Sigmoid colon (tissue), 4 donors: ENCODE data around the gene TGFBI.

ENCODE experiments used
- CTCF ChIP-seq, 4 experiments: fragments of 450-650 bp in 3 of 4; fragments of 200-600 bp in 1 of 4; IDR thresholded peaks; one replicate each; pipeline ENCODE4 v1.5.1; 2016 to 2019; ENCODE audit warnings: antibody characterized with exemption in 4 of 4, mild to moderate bottlenecking in 3 of 4, moderate library complexity in 2 of 4
- EP300 ChIP-seq, 4 donors: sonication (generic); formaldehyde crosslinking; IDR thresholded peaks; one replicate each; pipeline ENCODE4 v1.6.1; 2017; ENCODE audit warnings: antibody characterized with exemption in 4 of 4
- POLR2A ChIP-seq, 2 donors: fragments of 450-650 bp; IDR thresholded peaks; one replicate each; pipeline ENCODE4 v1.6.1; 2016; ENCODE audit warnings: antibody characterized with exemption in 2 of 2, mild to moderate bottlenecking in 2 of 2, moderate library complexity in 2 of 2
- POLR2AphosphoS5 ChIP-seq, 4 donors: sonication (generic); formaldehyde crosslinking; IDR thresholded peaks; one replicate each; pipeline ENCODE4 v1.6.1; 2017; ENCODE audit warnings: antibody characterized with exemption in 4 of 4

- TF ChIP-seq POLR2A (IDR thresholded peaks at IDR 0.05) (no peak), CTCF (IDR thresholded peaks at IDR 0.05) (no peak), POLR2AphosphoS5 (IDR thresholded peaks at IDR 0.05) (no peak), EP300 (IDR thresholded peaks at IDR 0.05) (no peak)
These were observed 17.5 kb downstream of the TGFBI start for GRCh38 chr5:136046246-136046645.
